AG09309 (cell line): ENCODE results near the gene PEX5L.

Experiments
- DNase-seq: peaks from one replicate; pipeline ENCODE4 v3.0.0-alpha.2; 2010; ENCODE audit warnings: low read depth
- H3K4me3 ChIP-seq: 2 replicates; pipeline ENCODE4 v1.5.1; 2011; ENCODE audit warnings: mild to moderate bottlenecking, low read depth, low read length, moderate library complexity; ENCODE audit not compliant: control insufficient read depth
- CTCF ChIP-seq: IDR thresholded peaks from 2 replicates; pipeline ENCODE4 v1.5.1; 2011; ENCODE audit warnings: mild to moderate bottlenecking, low read depth, low read length, inconsistent platforms; ENCODE audit not compliant: insufficient read depth, control insufficient read depth; ENCODE audit errors: missing control alignments

The PEX5L gene

GRCh38 chr3:179991883-179992282 lies 44.9 kb downstream of the PEX5L start:
- H3K4me3 ChIP-seq: no peak overlapping the region
- no peak for DNase-seq
- TF ChIP-seq CTCF: no peak

- no peak overlapping the region for H3K4me3 ChIP-seq
- TF ChIP-seq CTCF: no peak
- DNase-seq: no peak
These were observed 45.6 kb downstream of the PEX5L start for GRCh38 chr3:179991104-179991503.

- TF ChIP-seq CTCF: no peak
- H3K4me3 ChIP-seq: no peak overlapping the region
- DNase-seq: no peak
These were observed 55.1 kb downstream of the PEX5L start for GRCh38 chr3:179981646-179982045.

- TF ChIP-seq CTCF: no peak
- no peak for DNase-seq
- no peak overlapping the region for H3K4me3 ChIP-seq
These were observed 59.4 kb downstream of the PEX5L start for GRCh38 chr3:179977356-179977755.

- H3K4me3 ChIP-seq: no peak overlapping the region
- TF ChIP-seq CTCF: no peak
- DNase-seq: no peak
These were observed 62.8 kb downstream of the PEX5L start for GRCh38 chr3:179973931-179974361.

- no peak for TF ChIP-seq CTCF
- DNase-seq: no peak
- no peak overlapping the region for H3K4me3 ChIP-seq
These were observed 63.8 kb downstream of the PEX5L start for GRCh38 chr3:179972881-179973423.

GRCh38 chr3:179971280-179971679 lies 65.5 kb downstream of the PEX5L start:
- TF ChIP-seq CTCF: no peak
- no peak for DNase-seq
- no peak overlapping the region for H3K4me3 ChIP-seq
